GM12865 (cell line): ENCODE data around the gene LACTBL1.

Source experiments
- DNase-seq: peaks from one replicate; pipeline ENCODE4 v3.0.0; 2010; ENCODE audit warnings: low read depth
- H3K4me3 ChIP-seq: 2 replicates; pipeline ENCODE4 v1.5.1; 2011; ENCODE audit warnings: mild to moderate bottlenecking, low read depth, low read length, control low read depth
- TF ChIP-seq, protein P1 (sequence below): IDR thresholded peaks from 2 replicates; pipeline ENCODE4 v1.5.1; 2011; ENCODE audit warnings: low read length, control low read depth, low read depth, inconsistent platforms; ENCODE audit not compliant: insufficient read depth; ENCODE audit errors: missing control alignments

LACTBL1 gene

DNA sequence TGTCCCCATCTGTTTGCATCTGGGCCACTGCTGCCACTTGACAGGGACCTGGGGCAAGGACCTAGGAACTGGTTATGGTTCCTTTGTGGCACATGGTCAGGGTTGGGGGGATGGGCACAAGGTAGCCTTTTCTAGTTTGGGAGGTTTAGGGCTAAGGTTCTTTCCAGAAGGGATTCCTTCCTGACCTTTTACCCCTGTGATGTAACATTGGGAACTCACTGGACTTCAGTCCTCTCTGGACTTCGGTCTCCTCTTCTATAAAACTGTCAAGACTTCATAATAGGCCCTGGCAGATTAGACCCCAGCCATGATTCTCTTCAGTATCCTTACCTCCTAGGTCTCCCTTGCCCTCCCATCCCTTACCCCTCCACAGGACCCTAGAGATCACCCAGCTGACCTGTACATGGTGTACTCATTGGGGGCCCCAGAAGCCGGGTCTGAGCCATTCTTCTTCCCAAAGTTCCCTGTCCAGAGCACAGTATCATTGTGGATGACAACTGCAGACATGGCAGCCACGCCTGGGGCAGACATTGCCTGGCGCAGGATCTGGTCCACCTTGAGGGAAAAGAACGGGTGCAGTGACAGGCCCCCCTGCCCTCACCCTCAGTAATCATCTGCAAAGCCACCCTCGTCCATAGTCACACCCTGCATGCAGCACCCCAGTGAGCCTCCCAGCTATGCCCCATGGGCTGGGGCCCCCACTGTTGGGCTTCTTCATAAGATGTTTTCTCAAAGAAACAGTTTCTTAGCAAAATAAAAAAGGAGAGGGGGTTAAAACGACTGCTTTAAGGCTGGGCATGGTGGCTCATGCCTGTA, 12.9 kb downstream of the LACTBL1 start:
- no peak for DNase-seq
- TF ChIP-seq, protein P1, sequence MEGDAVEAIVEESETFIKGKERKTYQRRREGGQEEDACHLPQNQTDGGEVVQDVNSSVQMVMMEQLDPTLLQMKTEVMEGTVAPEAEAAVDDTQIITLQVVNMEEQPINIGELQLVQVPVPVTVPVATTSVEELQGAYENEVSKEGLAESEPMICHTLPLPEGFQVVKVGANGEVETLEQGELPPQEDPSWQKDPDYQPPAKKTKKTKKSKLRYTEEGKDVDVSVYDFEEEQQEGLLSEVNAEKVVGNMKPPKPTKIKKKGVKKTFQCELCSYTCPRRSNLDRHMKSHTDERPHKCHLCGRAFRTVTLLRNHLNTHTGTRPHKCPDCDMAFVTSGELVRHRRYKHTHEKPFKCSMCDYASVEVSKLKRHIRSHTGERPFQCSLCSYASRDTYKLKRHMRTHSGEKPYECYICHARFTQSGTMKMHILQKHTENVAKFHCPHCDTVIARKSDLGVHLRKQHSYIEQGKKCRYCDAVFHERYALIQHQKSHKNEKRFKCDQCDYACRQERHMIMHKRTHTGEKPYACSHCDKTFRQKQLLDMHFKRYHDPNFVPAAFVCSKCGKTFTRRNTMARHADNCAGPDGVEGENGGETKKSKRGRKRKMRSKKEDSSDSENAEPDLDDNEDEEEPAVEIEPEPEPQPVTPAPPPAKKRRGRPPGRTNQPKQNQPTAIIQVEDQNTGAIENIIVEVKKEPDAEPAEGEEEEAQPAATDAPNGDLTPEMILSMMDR = no peak
- H3K4me3 ChIP-seq = no peak overlapping the region

DNA sequence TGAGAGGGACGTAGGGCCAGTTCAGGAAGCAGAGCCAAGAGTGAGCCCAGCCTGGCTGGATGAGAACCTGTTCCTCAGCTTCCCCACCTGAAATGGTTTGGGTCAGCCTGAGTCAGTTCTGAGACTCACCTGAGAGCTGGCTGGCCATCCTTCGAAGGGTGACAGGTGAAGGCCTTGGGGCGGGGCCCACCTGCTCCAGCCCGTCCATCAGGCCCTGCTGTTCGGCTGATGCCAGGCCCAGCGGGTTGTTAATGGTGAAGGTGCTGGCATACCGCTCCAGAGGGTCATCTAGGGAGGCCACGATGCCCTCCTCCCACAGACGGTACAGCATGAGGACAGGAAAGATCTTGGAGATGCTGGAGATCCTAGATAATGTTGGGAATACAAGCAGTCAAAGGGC, 14.1 kb downstream of the LACTBL1 start:
- TF ChIP-seq, protein P1 = no peak
- H3K4me3 ChIP-seq = no peak overlapping the region
- no peak for DNase-seq

DNA sequence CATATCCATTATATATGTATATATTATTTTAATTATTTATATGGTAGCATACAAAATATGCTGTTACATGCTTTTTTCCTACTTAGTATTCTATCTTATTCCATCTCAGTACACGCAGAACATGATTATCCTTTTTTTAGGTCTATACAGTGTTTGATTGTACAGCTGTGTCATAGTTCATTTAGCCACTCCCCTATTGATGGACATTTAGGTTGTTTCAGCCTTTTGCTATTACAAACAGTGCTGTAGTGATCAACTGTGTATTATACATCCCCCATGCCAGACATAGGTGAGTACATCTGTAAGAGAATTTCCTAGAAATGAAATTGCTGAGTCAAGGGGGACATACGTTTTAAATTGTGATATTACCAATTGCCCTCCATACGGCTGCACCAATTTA, 15.6 kb downstream of the LACTBL1 start:
- TF ChIP-seq, protein P1 = no peak
- DNase-seq = no peak
- H3K4me3 ChIP-seq = no peak overlapping the region

DNA sequence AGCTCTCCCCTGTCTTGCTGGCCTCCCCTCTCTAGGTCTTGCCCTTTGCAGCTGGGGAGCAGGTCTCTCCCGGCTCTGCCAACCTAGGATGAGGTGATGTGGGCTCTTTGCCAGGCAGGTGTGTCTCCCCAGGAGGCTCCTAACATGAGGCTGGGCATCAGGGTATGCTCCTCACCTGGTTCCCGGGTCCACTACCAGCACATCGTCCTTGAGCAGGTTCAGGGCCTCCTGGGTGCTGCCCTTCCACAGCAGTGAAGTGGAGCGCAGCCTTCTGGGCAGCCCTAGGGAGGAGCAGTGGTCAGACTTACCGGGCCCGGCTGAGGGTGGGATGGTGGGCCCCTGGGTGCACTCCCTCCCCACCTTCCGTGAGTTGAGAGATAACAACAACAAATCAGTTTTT, 17.5 kb downstream of the LACTBL1 start:
- TF ChIP-seq, protein P1 = no peak
- no peak overlapping the region for H3K4me3 ChIP-seq

DNA sequence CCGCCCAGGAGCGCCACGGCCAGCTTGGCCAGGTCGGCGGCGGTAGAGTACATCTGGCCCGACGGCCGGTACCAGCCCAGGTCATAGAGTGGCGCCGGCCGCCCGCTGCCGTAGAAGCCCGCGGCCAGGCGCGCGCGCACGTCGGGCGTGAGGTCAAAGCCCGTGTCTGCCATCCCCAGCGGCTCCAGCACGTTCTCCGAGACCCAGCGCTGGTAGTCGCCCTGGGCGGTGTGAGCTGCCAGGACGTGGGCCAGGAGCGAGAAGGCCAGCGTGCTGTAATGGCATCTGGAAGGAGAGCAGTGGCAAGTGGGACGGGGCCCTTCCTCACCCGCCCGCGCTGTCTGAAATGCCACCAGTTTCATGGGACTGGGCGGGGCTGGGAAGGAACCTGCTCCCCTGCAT, 18.9 kb downstream of the LACTBL1 start:
- no peak overlapping the region for H3K4me3 ChIP-seq
- TF ChIP-seq, protein P1 = no peak
- DNase-seq = no peak

More for the DNA sequence above, 17.5 kb downstream of the LACTBL1 start:
- no peak for DNase-seq

DNA sequence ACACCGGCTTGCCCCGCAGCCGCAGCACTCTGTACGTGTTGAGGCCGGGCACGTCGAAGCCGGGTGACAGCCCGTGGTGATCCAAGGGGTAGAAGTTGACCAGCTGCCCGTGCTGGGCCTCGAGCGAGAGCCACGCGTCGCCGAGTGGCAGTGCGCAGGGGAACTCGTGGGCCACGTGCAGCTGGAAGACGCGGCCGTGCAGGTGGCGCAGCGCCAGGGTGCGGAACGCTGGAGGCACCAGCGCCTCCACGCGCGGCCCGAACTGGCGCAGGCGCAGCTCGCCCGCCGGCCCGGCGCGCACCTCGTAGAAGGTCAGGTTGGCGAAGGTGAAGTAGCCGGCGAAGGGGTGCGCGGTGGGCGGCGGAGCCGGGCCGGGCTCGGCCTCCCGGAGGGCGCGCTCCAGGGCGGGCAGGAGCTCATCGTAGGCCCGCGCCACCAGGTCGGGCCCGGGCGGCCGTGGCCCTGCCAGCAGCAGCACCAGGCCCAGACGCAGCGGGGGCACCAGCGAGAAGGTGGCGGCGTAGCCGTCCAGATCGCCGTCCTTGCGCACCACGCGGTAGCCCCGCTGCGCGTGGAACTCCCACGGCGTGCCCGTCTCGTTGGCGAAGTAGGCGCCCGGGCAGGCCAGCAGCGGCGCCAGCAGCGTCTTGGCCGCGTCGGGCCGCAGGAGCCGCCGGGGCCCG, 19.5 kb downstream of the LACTBL1 start:
- DNase-seq = no peak
- TF ChIP-seq, protein P1 = no peak
- H3K4me3 ChIP-seq = no peak overlapping the region
